BLaER1 (cell line): ENCODE measurements around the gene PLCB2.

Experiments
- H3K27ac ChIP-seq: shearing (Covaris generic); formaldehyde crosslinking; 2 replicates; pipeline ENCODE4 v1.8.1; 2022
- H3K27me3 ChIP-seq: shearing (Covaris generic); formaldehyde crosslinking; 2 replicates; pipeline ENCODE4 v1.8.1; 2022
- H3K36me3 ChIP-seq: shearing (Covaris generic); formaldehyde crosslinking; 2 replicates; pipeline ENCODE4 v1.8.1; 2022
- H3K4me1 ChIP-seq: shearing (Covaris generic); formaldehyde crosslinking; 2 replicates; pipeline ENCODE4 v1.8.1; 2022
- H3K4me2 ChIP-seq: shearing (Covaris generic); formaldehyde crosslinking; 2 replicates; pipeline ENCODE4 v1.8.1; 2022
- H3K4me3 ChIP-seq: shearing (Covaris generic); formaldehyde crosslinking; 2 replicates; pipeline ENCODE4 v1.8.1; 2022
- H3K9ac ChIP-seq: shearing (Covaris generic); formaldehyde crosslinking; 2 replicates; pipeline ENCODE4 v1.8.1; 2022
- H3K9me3 ChIP-seq: shearing (Covaris generic); formaldehyde crosslinking; 2 replicates; pipeline ENCODE4 v1.8.1; 2022
- H4K20me1 ChIP-seq: shearing (Covaris generic); formaldehyde crosslinking; 2 replicates; pipeline ENCODE4 v1.8.1; 2022
- Cebpa-rat ChIP-seq: shearing (Covaris generic); IDR thresholded peaks from 2 replicates; pipeline ENCODE4 v1.8.1; 2022

Gene PLCB2

GRCh38 chr15:40306371-40306770, 1.4 kb downstream of the PLCB2 start:
- H3K4me1 ChIP-seq, result peaks cover 52% of the 10 kb centered on the region
- H3K36me3 ChIP-seq, result peaks cover 30% of the 10 kb centered on the region
- peak overlapping the region; percentile 92 for H3K4me2 ChIP-seq
- no peaks in the 10 kb centered on the region for H4K20me1 ChIP-seq
- peak overlapping the region; percentile 93 for H3K27ac ChIP-seq
- H3K9me3 ChIP-seq, result 0 out of 2 replicates have a peak, but pooled peaks cover under 1% of the 10 kb centered on the region
- peak overlapping the region; percentile 68 for H3K4me3 ChIP-seq
- no peaks in the 10 kb centered on the region for H3K27me3 ChIP-seq
- H3K9ac ChIP-seq, result peak overlapping the region; percentile 80
- no peak for TF ChIP-seq Cebpa-rat

DNA sequence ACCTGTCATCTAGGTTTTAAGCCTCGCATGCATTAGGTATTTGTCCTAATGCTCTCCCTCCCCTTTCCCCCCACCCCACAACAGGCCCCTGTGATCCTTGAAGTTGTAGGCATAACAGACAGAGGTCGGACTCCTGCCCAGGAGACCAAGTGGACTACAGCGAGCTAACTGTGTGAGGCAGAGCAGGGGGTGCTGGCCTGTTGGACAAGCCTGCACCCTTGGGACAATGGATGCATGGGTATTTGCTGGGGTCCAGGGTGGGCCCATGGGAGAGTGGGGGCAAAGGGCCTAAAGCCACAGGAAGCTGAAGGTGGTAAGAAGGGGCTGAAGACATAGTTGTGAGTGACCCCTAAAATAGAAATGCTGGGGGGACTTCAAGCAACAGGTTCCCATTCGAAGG, 2.5 kb downstream of the PLCB2 start:
- Histone ChIP-seq H3K4me3 (no peak overlapping the region), H3K9ac (no peak overlapping the region), H3K4me1 (peaks cover 59% of the 10 kb centered on the region)

GRCh38 chr15:40303576-40303975, 4.2 kb downstream of the PLCB2 start:
- no peak overlapping the region for H3K27ac ChIP-seq
- H3K9me3 ChIP-seq, result peaks cover 23% of the 10 kb centered on the region
- H3K36me3 ChIP-seq, result peaks cover 57% of the 10 kb centered on the region
- peaks cover 42% of the 10 kb centered on the region for H3K4me1 ChIP-seq
- no peak overlapping the region for H3K9ac ChIP-seq
- H3K27me3 ChIP-seq, result no peaks in the 10 kb centered on the region
- H4K20me1 ChIP-seq, result no peaks in the 10 kb centered on the region
- no peak for TF ChIP-seq Cebpa-rat
- H3K4me2 ChIP-seq, result no peak overlapping the region
- no peak overlapping the region for H3K4me3 ChIP-seq

More for the DNA sequence above, 2.5 kb downstream of the PLCB2 start:
- TF ChIP-seq Cebpa-rat, result no peak
- Histone ChIP-seq H3K9me3 (peaks cover 11% of the 10 kb centered on the region), H3K27ac (no peak overlapping the region), H3K4me2 (peak overlapping the region; percentile 92), H4K20me1 (no peaks in the 10 kb centered on the region), H3K36me3 (peaks cover 41% of the 10 kb centered on the region), H3K27me3 (no peaks in the 10 kb centered on the region)

GRCh38 chr15:40302981-40303380, 4.8 kb downstream of the PLCB2 start:
- H3K9me3 ChIP-seq, result peaks cover 23% of the 10 kb centered on the region
- no peak for TF ChIP-seq Cebpa-rat
- peaks cover 36% of the 10 kb centered on the region for H3K4me1 ChIP-seq
- H3K27ac ChIP-seq, result no peak overlapping the region
- no peaks in the 10 kb centered on the region for H4K20me1 ChIP-seq
- no peak overlapping the region for H3K9ac ChIP-seq
- peaks cover 63% of the 10 kb centered on the region for H3K36me3 ChIP-seq
- H3K4me2 ChIP-seq, result no peak overlapping the region
- no peaks in the 10 kb centered on the region for H3K27me3 ChIP-seq
- no peak overlapping the region for H3K4me3 ChIP-seq

GRCh38 chr15:40302288-40302886, 5.3 kb downstream of the PLCB2 start:
- Histone ChIP-seq H3K36me3 (peaks cover 65% of the 10 kb centered on the region), H3K9ac (no peak overlapping the region), H3K4me3 (no peak overlapping the region), H3K27me3 (no peaks in the 10 kb centered on the region), H3K27ac (0 out of 2 replicates have a peak overlapping the region, but pooled peaks have one; percentile 4), H3K4me2 (no peak overlapping the region; the same call in 1 of the 2 replicates), H4K20me1 (no peaks in the 10 kb centered on the region), H3K9me3 (peaks cover 23% of the 10 kb centered on the region), H3K4me1 (peaks cover 33% of the 10 kb centered on the region)
- TF ChIP-seq Cebpa-rat, result no peak

- H3K36me3 ChIP-seq, result peaks cover 65% of the 10 kb centered on the region
- TF ChIP-seq Cebpa-rat, result no peak
- H3K4me3 ChIP-seq, result no peak overlapping the region
- peaks cover 23% of the 10 kb centered on the region for H3K9me3 ChIP-seq
- H3K27ac ChIP-seq, result 0 out of 2 replicates have a peak overlapping the region, but pooled peaks have one; percentile 4
- H4K20me1 ChIP-seq, result no peaks in the 10 kb centered on the region
- H3K9ac ChIP-seq, result no peak overlapping the region
- H3K4me1 ChIP-seq, result peaks cover 25% of the 10 kb centered on the region
- H3K4me2 ChIP-seq, result peak overlapping the region; percentile 42
- H3K27me3 ChIP-seq, result no peaks in the 10 kb centered on the region
Measured at GRCh38 chr15:40301467-40302179, 6.1 kb downstream of the PLCB2 start.

DNA sequence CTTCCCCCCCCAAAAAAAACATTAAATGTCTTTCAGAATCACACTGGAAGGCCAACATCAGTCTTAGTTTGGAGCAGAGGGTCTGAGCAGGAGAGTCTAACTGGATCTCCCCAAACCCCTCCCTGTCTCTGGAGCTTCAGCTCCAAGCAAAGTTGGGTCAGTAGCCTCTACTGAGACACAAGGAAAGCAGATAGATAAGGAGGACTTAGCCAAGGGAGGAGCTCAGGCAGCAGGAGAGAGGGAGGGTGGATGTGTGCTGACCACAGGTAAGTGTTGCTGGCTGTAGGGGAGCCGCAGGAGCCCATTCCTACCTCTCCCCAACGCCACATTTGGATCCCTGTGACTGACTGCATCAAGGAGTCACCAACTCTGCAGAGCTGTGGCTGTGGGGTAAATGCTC, 7.0 kb downstream of the PLCB2 start:
- Histone ChIP-seq H3K4me2 (0 out of 2 replicates have a peak overlapping the region, but pooled peaks have one; percentile 42), H3K36me3 (peaks cover 67% of the 10 kb centered on the region), H3K9me3 (peaks cover 23% of the 10 kb centered on the region), H3K27ac (no peak overlapping the region), H3K9ac (no peak overlapping the region), H4K20me1 (no peaks in the 10 kb centered on the region), H3K4me1 (peaks cover 23% of the 10 kb centered on the region), H3K27me3 (no peaks in the 10 kb centered on the region), H3K4me3 (no peak overlapping the region)
- no peak for TF ChIP-seq Cebpa-rat

DNA sequence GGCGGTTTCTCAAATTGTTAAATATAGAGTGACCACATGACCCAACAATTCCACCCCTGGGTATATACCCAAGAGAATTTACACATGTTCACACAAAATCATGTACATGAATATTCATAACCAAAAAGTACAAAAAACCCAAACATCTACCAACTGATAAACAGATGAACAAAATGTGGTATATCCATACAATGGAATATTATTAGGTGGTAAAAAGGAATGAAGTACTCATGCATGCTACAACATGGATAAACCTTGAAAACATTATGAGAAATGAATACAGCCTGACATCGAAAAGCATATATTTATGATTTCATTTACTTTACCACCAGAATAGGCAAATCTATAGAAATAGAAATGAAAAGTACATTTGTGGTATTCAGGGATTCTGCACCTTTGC, 7.4 kb downstream of the PLCB2 start:
- no peaks in the 10 kb centered on the region for H3K27me3 ChIP-seq
- no peak for TF ChIP-seq Cebpa-rat
- no peaks in the 10 kb centered on the region for H4K20me1 ChIP-seq
- peaks cover 23% of the 10 kb centered on the region for H3K9me3 ChIP-seq
- peaks cover 71% of the 10 kb centered on the region for H3K36me3 ChIP-seq
- no peak overlapping the region for H3K4me2 ChIP-seq
- H3K4me3 ChIP-seq, result no peak overlapping the region
- H3K27ac ChIP-seq, result no peak overlapping the region
- H3K4me1 ChIP-seq, result peaks cover 26% of the 10 kb centered on the region
- no peak overlapping the region for H3K9ac ChIP-seq

DNA sequence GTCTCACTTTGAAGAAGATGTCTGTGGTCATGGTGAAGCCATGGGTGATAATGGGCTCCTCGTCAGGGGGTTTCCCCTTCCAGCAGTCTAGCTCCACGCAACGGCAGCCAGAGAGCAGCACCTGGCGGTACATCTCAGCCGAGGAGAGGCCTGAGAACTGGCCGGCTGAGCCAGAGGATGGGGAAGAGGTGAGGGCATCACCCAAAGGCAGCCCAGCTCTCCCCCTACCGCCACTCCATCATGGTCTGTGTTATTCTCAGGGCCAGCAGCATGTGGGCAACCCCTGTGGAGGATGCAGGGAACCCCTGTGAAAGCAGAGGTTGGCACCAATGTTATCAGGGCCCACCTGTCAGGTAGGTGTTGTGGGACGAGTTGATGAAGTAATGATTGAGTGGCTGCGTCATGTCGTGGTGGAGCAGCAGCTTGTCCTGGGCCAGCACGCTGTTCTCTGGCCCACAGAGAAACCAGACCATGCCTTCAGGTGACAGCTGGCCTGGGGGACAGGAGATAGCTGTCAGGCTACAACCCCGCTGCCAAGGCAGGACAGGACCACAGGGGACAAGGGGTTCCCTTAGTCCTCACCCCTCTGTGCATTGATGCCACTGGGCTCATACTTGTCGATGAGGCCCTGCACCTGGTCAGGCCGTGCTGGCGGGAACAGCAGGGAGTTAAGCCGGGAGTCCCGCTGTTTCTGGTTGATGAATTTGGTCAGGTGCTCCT, 9.4 kb downstream of the PLCB2 start:
- H3K9me3 ChIP-seq, result peaks cover 23% of the 10 kb centered on the region
- peaks cover 41% of the 10 kb centered on the region for H3K4me1 ChIP-seq

DNA sequence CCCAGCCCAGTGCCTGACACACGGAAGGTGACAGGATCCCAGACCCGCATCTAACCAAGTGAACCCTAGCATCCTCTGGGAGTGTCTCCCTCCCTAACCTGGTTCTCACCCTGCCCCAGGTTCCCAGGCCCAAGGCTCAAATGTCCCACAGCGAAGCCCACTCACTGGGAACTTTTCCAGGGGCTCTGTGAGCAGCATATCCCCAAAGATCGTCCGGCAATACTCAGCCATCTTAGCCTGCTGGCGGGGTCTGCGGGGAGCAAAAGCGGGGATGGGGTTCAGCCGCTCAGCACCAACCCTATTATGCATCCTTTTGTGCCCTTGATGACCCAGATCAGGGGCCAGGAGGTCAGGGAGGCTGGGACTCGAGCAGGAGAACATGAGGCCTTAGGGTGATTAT, 10.4 kb downstream of the PLCB2 start:
- H3K4me3 ChIP-seq, result no peak overlapping the region
- H4K20me1 ChIP-seq, result no peaks in the 10 kb centered on the region
- H3K4me2 ChIP-seq, result no peak overlapping the region
- H3K9me3 ChIP-seq, result peaks cover 23% of the 10 kb centered on the region
- TF ChIP-seq Cebpa-rat, result no peak
- H3K4me1 ChIP-seq, result peaks cover 45% of the 10 kb centered on the region
- no peak overlapping the region for H3K9ac ChIP-seq
- no peaks in the 10 kb centered on the region for H3K27me3 ChIP-seq
- no peak overlapping the region for H3K27ac ChIP-seq
- H3K36me3 ChIP-seq, result peaks cover 56% of the 10 kb centered on the region

More for the DNA sequence above, 9.4 kb downstream of the PLCB2 start:
- Histone ChIP-seq H4K20me1 (no peaks in the 10 kb centered on the region), H3K4me3 (no peak overlapping the region), H3K27ac (no peak overlapping the region), H3K4me2 (no peak overlapping the region), H3K36me3 (peaks cover 65% of the 10 kb centered on the region), H3K9ac (no peak overlapping the region), H3K27me3 (no peaks in the 10 kb centered on the region)
- no peak for TF ChIP-seq Cebpa-rat
